GM19193 (cell line): ENCODE measurements around the gene TSPAN7.

Experiments used
- POLR2A ChIP-seq: IDR thresholded peaks from 4 replicates; pipeline ENCODE4 v1.6.1; 2011; ENCODE audit not compliant: insufficient read depth, insufficient read length; ENCODE audit errors: extremely low read depth

The TSPAN7 gene

DNA sequence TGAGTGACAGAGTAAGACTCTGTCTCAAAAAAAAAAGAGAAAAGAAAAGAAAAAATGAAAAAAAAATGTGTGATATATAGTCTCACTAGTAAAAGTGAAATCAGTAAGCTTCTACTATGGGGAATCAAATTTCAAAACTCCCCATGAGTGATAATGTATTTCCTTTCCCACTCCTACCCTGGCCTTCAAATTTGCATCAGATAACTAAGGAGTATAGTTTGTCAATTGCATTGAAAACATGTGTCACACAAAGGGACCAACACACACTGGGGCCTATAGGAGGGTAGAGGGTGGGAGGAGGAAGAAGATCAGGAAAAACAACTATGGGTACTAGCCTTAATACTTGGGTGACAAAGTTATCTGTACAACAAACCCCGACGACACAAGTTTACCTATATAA, 118.4 kb downstream of the TSPAN7 start:
- TF ChIP-seq POLR2A = no peak

DNA sequence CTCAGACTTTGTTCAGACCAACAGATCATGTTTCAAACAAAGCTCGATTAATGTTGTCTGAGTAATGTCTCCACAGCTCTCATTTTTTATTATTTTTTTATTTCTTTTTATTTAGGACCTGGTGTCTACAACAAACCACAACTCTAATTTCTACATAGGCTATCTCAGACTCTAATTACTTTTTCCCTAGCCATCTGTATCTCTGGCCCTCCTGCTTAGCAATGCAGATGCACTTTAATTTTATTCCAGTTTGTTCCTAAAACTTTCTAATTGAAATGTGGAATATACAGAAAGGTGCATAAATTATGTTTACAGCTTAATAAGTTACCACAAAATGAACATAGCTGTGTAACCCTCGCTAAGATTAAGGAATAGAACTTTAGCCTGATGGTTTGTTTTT, 120.8 kb downstream of the TSPAN7 start:
- no peak for TF ChIP-seq POLR2A

DNA sequence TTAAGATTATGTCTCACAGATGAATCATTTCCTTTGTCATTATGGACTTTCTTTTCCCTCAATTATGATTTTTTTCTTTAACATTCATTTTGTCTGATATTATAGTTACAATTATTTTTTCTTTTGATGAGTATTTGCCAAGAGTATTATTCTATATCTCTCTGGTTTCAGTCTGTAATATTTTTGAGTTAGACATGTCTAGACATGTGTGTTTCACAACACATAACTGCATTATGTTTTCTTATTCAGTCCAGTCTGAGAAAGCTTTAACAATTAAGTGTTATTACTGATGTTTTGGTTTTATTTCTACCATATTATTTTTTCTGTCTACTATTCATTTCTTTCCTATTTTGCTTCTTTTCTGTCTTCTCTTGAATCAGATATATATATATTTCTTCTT, 131.6 kb downstream of the TSPAN7 start:
- TF ChIP-seq POLR2A = no peak

DNA sequence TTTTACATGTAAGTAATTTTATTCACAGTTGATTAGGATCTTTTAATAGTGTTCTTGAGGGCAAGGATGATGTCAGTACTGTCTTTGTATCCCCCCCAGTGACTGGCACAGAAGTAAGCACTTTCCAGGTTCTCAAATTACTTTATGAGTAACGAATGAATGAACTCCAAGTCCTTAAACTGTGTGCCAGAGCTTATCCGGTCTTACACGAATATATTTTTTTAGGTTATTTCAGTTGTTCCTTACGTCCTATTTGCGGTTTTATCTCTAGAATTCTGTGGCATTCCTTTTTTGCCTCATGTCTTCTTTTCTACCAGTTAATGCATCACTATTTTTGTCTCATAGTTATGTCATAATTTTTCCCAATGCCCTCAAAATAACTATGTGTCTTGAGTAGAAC, 133.1 kb downstream of the TSPAN7 start:
- no peak for TF ChIP-seq POLR2A

DNA sequence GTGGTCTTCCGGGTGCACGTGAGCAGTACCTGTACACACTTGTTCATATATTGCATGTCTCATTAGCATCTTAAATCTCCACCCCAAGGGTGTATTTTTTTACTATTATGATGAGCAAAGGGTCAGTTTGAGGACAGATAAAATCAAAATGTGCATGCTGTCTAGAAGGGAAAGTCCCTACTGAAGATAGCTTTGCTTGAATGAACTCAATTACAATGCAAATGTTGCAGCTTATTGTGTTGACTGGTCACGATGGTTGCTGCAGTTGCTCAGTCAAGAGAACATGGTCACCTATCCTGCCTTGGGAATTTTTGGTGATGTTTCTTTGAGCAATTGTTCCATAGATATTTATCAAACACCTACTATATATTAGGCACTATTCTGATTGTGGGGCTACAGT, 136.1 kb downstream of the TSPAN7 start:
- no peak for TF ChIP-seq POLR2A

DNA sequence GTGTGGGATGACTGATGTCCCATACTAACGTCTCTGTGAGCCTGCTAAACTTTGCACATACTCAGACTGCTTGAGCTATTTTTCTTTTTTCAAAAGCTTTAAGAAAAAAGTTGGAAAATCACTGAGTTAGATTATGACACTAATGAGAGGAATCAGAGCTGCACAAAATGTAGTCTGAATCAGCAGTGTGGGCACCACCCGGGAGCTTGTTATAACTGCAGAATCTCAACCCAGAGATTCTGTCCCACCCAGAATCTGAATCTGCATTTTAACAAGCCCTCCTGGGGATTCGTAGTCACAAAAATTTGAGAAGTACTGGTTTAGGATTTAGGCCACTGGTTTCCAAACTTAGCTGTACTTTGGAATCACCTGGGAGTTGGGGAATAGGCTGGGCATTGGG, 137.8 kb downstream of the TSPAN7 start:
- no peak for TF ChIP-seq POLR2A

DNA sequence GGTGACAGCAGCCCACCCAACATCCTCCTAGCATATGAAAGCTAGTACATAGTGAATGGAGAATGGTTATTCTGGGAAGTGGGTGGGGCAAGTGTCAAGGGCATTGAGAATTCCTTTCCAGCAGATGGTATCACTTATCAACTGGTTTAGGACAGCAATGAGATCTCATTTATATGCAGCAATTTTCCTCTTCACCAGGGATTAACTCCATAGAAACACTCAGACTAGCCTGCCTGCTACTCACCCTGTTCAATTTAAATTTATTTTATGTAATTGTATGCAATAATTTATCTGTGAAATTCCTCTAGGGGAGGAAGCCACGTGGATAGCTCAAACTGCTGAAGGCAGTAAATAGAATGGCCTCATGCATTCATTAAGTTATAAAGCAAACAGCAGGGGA, 138.4 kb downstream of the TSPAN7 start:
- TF ChIP-seq POLR2A = no peak

DNA sequence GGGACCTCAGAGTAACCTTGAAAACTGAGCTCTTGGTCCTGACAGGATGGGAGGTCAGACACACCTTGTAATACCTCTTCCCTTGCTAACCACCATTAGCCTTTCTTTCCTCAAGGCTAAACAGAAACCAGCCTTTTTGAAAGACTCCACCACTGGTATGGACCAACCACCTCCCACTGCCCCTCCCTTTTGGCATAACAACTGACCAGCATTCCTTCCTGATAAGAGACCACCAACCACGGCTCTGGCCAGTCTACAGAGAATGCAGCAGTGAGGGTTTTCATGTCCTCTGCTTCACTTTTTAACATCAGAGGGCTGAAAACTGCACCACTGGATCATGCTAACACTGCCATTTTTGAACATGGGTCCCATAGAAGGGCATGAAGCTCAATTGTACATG, 139.7 kb downstream of the TSPAN7 start:
- no peak for TF ChIP-seq POLR2A

DNA sequence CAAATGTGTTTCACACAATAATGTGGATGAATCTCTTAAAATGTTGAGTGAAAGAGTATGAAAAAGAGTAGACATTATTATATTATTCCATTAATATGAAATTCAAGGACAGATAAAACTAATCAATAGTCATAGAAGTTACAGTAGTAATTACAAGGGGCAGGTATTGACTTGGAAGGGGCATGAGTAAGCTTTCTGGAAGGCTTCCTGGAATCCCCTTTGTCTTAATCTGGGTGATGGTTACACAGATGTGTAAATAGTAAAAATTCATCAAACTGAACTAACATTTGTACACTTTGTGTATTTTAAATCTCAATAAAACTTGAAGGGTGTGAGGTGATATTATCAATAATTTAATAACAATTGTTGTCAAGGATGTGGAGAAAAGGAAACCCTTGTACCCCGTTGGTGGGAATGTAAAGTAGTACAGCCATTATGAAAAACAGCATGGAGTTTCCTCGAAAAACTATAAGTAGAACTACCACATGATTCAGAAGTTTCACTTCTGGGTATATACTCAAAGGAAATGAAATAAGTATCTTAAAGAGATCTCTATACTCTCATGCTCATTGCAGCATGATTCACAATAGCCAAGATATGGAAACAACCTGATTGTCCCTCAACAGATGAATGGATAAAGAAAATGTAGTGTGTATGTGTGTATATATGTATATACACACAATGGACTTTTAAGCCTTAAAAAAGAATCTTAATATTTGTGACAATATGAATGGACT, 143.0 kb downstream of the TSPAN7 start:
- TF ChIP-seq POLR2A = no peak

DNA sequence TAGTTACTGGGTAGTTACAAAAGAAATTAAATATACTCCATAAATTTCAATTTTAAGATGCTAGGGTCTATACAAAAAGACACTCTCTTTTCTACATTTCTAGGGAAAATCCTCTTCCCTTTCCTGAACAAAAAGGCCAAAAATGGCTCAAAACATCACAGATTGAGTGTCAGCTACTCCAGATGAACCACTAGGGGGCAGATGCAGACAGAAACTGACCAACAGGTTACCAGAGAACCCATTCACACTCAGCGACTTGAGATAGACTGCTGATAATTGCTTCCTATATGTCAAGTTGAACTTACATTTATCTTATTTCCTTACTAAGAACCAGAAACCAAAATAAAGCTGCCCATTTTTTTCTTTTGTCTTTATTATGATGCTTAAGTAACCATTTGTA, 156.5 kb downstream of the TSPAN7 start:
- TF ChIP-seq POLR2A = no peak

DNA sequence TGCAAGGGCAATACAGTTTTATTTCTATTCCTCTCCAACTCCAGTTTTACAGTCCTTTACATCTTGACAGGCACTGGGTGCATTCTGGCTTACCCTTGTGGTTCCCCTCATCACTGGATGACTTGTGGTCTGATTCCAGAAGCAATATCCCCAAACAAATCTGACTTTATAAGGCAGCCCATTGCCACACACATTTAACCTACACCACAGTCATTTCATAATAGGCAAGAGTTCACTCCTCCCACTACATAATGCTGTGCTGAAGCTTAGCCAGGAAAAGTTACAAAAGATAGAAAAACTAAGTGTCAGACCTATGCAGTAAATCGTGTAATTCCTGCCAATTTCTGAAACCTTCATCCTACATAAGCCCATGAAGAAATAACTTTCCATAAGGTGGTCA, 157.0 kb downstream of the TSPAN7 start:
- no peak for TF ChIP-seq POLR2A

DNA sequence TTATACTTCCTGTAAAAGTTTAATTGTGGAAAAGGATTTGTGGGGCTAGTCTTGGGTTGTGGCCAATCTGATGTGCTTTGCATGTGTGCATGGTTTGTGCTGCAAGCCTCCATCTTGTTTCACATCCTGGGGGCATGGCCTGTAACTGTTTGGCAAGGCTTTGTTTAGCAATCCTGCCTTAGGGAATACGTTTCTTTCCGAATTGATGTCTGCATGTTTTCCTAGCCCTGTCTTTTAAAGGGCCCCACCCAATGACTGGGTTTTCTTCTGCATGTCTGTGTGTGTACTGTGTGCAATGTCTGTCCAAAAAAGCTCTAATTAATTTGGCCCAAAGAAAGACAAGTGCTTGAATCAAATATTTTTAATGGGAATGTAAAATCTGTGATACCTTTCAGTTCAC, 165.3 kb downstream of the TSPAN7 start:
- no peak for TF ChIP-seq POLR2A

DNA sequence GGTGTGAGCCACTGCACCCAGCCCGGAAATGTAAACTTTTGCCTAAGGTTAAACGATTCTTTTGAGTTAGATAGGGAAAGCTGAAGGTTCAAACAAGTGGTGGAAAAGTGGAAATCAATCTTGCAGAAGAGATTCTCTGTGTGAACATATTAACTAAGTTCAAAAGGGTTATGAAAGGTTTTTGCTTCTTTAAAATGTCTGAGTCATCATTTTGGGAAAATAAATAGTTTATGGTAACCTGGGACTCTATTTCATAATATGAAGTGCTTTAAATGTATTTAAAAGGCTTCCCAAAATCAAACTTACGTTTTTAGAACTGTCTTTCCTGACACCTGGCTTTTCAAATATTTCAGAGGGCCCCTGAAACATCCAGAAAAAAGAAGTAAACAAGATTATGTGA, 166.3 kb downstream of the TSPAN7 start:
- TF ChIP-seq POLR2A = no peak

DNA sequence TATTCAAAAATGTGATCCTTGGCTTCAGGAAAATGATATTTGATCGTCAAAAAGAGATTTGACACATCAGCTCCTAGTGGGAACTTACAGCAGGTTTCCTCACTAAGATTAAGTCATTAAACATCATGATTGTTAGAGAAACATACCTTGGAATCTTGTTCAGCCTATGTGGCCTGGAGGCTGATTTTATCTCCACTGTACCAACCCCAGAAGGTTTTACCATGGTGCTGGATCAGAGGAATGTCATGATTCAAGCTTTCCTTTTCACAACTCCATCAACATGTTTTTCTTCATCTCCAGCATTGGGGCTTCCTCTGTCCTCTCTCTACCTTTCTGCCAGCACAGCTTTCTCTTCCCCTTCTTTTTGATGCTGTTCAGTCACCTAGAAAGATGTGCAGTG, 171.5 kb downstream of the TSPAN7 start:
- TF ChIP-seq POLR2A = no peak
